ENCODE results near the gene SLC25A13.

Gene SLC25A13

GRCh38 chr7:96183163-96183670 lies 138.7 kb downstream of the SLC25A13 start:
- no peak for ATAC-seq
- TF ChIP-seq RARB (CRISPR knock-in tag; IDR thresholded peaks at IDR 0.05) (no peak), ZFP30 (CRISPR knock-in tag; IDR thresholded peaks at IDR 0.05) (no peak), TOX (CRISPR knock-in tag; IDR thresholded peaks at IDR 0.05; ENCODE audit: borderline replicate concordance) (no peak), SNAI2 (CRISPR knock-in tag; IDR thresholded peaks at IDR 0.05) (no peak), BACH2 (CRISPR knock-in tag; IDR thresholded peaks at IDR 0.05; ENCODE audit: borderline replicate concordance) (no peak), ZNF565 (CRISPR knock-in tag; conservative IDR thresholded peaks at IDR 0.05; ENCODE audit: low read depth) (no peak), OSR1 (CRISPR knock-in tag; IDR thresholded peaks at IDR 0.05) (no peak), ISL1 (CRISPR knock-in tag; IDR thresholded peaks at IDR 0.05) (no peak), CSDC2 (CRISPR knock-in tag; IDR thresholded peaks at IDR 0.05) (no peak), TCF4 (CRISPR knock-in tag; IDR thresholded peaks at IDR 0.05; ENCODE audit: borderline replicate concordance) (no peak), ESRRG (CRISPR knock-in tag; IDR thresholded peaks at IDR 0.05) (no peak), PPARA (CRISPR knock-in tag; IDR thresholded peaks at IDR 0.05; ENCODE audit: borderline replicate concordance) (no peak), POU6F1 (CRISPR knock-in tag; IDR thresholded peaks at IDR 0.05; ENCODE audit: borderline replicate concordance, low read depth) (no peak), ZNF8 (CRISPR knock-in tag; IDR thresholded peaks at IDR 0.05) (no peak), ZNF70 (CRISPR knock-in tag; IDR thresholded peaks at IDR 0.05) (no peak), ZC3H10 (CRISPR knock-in tag; IDR thresholded peaks at IDR 0.05) (no peak), GLIS3 (CRISPR knock-in tag; IDR thresholded peaks at IDR 0.05) (no peak), ZFP3 (CRISPR knock-in tag; IDR thresholded peaks at IDR 0.05) (no peak)
- TF ChIP-seq, protein P1, sequence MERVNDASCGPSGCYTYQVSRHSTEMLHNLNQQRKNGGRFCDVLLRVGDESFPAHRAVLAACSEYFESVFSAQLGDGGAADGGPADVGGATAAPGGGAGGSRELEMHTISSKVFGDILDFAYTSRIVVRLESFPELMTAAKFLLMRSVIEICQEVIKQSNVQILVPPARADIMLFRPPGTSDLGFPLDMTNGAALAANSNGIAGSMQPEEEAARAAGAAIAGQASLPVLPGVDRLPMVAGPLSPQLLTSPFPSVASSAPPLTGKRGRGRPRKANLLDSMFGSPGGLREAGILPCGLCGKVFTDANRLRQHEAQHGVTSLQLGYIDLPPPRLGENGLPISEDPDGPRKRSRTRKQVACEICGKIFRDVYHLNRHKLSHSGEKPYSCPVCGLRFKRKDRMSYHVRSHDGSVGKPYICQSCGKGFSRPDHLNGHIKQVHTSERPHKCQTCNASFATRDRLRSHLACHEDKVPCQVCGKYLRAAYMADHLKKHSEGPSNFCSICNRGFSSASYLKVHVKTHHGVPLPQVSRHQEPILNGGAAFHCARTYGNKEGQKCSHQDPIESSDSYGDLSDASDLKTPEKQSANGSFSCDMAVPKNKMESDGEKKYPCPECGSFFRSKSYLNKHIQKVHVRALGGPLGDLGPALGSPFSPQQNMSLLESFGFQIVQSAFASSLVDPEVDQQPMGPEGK (CRISPR knock-in tag; IDR thresholded peaks at IDR 0.05; ENCODE audit: borderline replicate concordance) = no peak
- TF ChIP-seq, protein P2, sequence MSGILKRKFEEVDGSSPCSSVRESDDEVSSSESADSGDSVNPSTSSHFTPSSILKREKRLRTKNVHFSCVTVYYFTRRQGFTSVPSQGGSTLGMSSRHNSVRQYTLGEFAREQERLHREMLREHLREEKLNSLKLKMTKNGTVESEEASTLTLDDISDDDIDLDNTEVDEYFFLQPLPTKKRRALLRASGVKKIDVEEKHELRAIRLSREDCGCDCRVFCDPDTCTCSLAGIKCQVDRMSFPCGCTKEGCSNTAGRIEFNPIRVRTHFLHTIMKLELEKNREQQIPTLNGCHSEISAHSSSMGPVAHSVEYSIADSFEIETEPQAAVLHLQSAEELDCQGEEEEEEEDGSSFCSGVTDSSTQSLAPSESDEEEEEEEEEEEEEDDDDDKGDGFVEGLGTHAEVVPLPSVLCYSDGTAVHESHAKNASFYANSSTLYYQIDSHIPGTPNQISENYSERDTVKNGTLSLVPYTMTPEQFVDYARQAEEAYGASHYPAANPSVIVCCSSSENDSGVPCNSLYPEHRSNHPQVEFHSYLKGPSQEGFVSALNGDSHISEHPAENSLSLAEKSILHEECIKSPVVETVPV (CRISPR knock-in tag; IDR thresholded peaks at IDR 0.05) = no peak

GRCh38 chr7:96182424-96183158 lies 139.3 kb downstream of the SLC25A13 start:
- no peak for ATAC-seq
- TF ChIP-seq ESRRG (CRISPR knock-in tag; IDR thresholded peaks at IDR 0.05) (no peak), SNAI2 (CRISPR knock-in tag; IDR thresholded peaks at IDR 0.05) (no peak)

DNA sequence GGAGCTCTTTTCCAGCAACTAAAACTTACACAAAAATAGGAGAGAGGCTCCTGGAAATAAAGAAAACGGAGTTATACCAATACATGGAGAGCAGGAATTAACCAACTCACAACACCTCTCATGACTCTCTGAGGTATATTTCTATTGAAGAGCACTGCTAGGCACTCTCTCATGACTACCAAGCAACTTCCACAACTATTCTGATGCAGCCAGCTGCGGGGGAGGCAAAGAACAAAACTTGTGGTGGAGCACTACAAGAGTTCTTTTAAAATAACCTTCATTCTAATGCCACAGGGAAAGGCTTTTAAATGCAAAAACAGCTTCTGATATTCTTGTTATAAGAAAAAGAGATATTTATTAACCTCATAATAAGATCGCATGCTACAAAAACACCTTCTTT lies 140.7 kb downstream of the SLC25A13 start:
- ATAC-seq = no peak
- TF ChIP-seq ESRRG (CRISPR knock-in tag; IDR thresholded peaks at IDR 0.05) = no peak
- no peak for TF ChIP-seq ZC3H10 (CRISPR knock-in tag; IDR thresholded peaks at IDR 0.05)
- TF ChIP-seq ZFP3 (CRISPR knock-in tag; IDR thresholded peaks at IDR 0.05) = no peak
- no peak for TF ChIP-seq ZNF565 (CRISPR knock-in tag; conservative IDR thresholded peaks at IDR 0.05; ENCODE audit: low read depth)
- no peak for TF ChIP-seq OSR1 (CRISPR knock-in tag; IDR thresholded peaks at IDR 0.05)
- TF ChIP-seq ARNTL (CRISPR knock-in tag; IDR thresholded peaks at IDR 0.05; ENCODE audit: borderline replicate concordance, low read depth) = no peak
- TF ChIP-seq TCF4 (CRISPR knock-in tag; IDR thresholded peaks at IDR 0.05; ENCODE audit: borderline replicate concordance) = no peak
- no peak for TF ChIP-seq SNAI2 (CRISPR knock-in tag; IDR thresholded peaks at IDR 0.05)
- no peak for TF ChIP-seq TSHZ2 (CRISPR knock-in tag; IDR thresholded peaks at IDR 0.05)
- TF ChIP-seq, protein P2 (CRISPR knock-in tag; IDR thresholded peaks at IDR 0.05) = no peak
- TF ChIP-seq, protein P1 (CRISPR knock-in tag; IDR thresholded peaks at IDR 0.05; ENCODE audit: borderline replicate concordance) = no peak
- no peak for TF ChIP-seq ZFP30 (CRISPR knock-in tag; IDR thresholded peaks at IDR 0.05)
- TF ChIP-seq POU6F1 (CRISPR knock-in tag; IDR thresholded peaks at IDR 0.05; ENCODE audit: borderline replicate concordance, low read depth) = no peak

Measured in SK-N-SH treated with all-trans-retinoic acid at 6 μM for 48 hours (cell line).